GM12872 (cell line): Measurements from ENCODE around the gene LRRC56.

Experiments used
- TF ChIP-seq, protein P1 (sequence below): IDR thresholded peaks from 3 replicates; pipeline ENCODE4 v1.5.1; 2011; ENCODE audit warnings: low read depth, mild to moderate bottlenecking, low read length, moderate library complexity; ENCODE audit not compliant: insufficient read depth

LRRC56 gene

DNA sequence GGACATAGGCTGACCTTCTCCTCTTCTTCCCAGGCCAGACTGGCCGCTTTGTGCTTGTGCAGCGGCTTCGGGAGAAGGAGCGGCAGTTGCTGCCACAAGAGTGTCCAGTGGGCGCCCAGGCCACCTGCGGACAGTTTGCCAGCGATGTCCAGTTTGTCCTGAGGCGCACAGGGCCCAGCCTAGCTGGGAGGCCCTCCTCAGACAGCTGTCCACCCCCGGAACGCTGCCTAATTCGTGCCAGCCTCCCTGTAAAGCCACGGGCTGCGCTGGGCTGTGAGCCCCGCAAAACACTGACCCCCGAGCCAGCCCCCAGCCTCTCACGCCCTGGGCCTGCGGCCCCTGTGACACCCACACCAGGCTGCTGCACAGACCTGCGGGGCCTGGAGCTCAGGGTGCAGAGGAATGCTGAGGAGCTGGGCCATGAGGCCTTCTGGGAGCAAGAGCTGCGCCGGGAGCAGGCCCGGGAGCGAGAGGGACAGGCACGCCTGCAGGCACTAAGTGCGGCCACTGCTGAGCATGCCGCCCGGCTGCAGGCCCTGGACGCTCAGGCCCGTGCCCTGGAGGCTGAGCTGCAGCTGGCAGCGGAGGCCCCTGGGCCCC lies 24.8 kb downstream of the LRRC56 start:
- TF ChIP-seq, protein P1, sequence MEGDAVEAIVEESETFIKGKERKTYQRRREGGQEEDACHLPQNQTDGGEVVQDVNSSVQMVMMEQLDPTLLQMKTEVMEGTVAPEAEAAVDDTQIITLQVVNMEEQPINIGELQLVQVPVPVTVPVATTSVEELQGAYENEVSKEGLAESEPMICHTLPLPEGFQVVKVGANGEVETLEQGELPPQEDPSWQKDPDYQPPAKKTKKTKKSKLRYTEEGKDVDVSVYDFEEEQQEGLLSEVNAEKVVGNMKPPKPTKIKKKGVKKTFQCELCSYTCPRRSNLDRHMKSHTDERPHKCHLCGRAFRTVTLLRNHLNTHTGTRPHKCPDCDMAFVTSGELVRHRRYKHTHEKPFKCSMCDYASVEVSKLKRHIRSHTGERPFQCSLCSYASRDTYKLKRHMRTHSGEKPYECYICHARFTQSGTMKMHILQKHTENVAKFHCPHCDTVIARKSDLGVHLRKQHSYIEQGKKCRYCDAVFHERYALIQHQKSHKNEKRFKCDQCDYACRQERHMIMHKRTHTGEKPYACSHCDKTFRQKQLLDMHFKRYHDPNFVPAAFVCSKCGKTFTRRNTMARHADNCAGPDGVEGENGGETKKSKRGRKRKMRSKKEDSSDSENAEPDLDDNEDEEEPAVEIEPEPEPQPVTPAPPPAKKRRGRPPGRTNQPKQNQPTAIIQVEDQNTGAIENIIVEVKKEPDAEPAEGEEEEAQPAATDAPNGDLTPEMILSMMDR, result no peak

DNA sequence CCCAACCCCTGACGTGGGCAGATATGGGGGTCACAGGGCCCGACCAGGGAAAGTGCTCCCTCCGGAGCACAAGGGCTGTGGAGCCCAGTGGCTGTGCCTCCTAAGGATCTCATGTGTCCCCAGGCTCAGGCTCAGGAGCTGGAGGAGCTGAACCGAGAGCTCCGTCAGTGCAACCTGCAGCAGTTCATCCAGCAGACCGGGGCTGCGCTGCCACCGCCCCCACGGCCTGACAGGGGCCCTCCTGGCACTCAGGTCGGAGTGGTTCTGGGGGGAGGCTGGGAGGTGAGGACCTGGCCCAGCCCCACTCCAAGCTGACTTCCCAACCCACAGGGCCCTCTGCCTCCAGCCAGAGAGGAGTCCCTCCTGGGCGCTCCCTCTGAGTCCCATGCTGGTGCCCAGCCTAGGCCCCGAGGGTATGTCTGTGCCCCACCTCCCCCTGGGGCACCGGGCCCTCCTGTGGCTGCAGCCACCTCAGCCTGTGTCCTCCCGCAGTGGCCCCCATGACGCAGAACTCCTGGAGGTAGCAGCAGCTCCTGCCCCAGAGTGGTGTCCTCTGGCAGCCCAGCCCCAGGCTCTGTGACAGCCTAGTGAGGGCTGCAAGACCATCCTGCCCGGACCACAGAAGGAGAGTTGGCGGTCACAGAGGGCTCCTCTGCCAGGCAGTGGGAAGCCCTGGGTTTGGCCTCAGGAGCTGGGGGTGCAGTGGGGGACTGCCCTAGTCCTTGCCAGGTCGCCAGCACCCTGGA lies 25.9 kb downstream of the LRRC56 start:
- TF ChIP-seq, protein P1, result no peak

DNA sequence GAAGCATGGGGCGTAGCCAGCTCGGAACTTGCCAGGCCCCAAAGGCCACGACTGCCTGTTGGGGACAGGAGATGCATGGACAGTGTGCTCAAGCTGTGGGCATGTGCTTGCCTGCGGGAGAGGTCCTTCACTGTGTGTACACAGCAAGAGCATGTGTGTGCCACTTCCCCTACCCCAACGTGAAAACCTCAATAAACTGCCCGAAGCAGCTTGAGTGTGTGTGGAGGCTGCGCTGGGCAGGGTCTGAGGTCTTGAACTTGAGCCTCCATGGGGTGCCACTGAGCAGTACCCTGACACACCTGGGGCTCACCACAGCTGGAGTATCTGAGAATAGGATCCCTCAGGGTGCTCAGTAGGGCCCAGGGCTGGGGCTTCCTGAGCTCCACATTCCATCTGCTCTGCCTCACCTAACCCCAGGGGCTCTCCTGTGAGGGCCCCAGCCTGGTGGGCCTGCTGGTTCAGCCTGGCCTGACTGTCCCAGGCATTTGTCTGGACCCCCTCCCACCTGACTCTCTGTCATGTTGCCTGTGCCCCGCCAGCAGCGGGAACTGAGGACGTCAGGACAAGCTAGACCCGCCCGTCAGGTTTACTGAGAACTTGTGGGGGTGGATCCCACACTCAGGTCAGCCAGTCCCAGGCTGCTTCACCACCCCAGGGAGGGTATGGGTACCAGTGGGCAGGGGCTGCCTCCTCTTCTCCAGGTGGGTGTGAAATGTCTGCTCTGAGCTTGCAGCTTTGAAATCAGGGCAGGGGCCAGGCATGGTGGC lies 26.7 kb downstream of the LRRC56 start:
- TF ChIP-seq, protein P1, result no peak

DNA sequence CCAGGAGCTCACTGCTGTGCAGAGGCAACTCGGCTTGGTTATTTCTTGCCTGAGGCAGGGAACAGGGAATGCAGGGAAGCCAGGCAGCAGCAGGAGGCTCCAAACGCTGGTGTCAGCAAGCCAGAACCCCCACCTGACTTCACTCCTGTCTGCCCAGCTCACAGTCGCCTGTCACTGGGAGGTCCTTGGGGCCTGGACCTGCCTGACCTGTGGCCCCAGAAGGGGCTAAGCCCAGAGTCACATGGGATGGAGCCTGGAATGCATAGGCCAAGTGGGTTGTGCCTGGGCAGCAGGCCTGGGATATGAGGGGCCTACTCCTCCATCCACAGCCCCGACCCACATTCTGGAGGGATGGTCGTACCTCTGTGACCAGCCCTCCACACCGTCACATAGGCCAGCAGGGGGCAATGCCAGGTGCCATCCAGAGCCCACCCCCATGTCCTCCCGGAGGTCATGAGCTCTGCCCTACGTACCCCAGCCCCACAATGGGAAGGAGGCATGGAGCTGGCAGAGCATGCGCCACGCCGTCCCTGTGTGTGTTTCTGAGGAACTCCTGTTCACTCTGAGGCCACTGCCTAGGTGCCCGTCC lies 28.7 kb downstream of the LRRC56 start:
- TF ChIP-seq, protein P1, result 0 out of 3 replicates have a peak, but pooled peaks have one; percentile 22

DNA sequence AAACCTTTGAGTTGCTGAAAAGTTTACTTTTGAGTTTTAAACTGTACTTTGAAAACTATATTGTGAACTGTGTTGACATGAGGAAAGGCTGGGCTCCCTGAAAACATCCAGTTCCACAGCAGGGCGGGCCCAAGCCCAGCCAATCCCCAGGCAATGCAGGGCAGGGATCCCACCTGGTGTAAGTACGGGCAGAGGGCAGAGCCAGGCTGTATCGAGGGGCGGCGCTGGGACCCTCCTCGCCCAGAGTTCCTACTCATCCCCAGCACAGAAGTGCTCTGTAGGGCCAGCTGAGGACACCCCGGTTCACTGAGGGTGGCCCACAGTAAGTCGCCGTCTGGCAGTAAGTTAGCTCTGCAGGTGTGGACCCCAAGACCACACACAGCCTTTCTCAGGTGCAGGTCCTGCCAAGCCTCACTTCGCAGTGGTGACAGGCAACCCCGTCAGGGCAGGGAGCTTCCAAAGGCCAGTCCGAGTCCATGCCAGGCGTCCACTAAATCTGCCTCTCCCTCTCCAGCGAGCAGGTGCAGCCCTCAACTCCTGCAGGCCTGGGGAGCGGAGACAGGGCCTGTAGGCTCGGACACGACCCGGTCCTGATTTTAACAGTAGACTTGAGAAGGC lies 29.8 kb downstream of the LRRC56 start:
- TF ChIP-seq, protein P1, result no peak

DNA sequence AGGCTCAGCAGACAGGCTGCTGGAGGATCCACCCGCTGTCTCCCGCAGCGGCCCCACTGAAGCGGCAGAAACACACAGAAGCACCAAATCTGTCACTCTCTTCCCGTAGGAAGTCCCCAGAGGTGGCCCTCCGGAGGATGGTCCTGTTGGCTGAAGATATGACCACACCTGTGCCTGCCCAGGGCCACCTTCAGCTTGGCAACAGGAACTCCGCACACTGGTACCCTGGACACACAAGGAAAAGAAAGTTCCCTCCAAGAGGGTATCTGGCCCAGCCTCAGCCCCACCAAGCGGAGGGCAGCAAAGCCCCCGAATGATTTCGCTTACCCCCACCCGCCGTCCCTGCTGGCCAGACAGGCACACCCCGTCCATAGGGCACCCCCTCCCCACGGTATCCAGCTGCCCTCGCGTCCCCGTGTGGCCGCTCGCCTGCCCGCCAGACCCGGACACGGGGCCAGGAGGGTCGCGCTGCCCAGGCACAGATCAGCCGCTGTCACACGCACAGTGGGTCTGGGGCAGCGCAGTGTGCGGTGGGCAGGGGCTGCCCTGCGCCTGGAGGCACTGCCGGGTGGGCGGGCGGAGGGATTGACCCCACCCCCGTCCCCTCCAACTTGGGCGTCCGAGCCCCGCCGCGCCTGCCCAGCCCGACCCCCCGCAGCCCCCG lies 30.4 kb downstream of the LRRC56 start:
- TF ChIP-seq, protein P1, result no peak
